ENCODE data around the gene ADGRD1.
A peak's percentile ranks its signal among the peaks of the same experiment; 100 is the strongest.

ADGRD1 gene

DNA sequence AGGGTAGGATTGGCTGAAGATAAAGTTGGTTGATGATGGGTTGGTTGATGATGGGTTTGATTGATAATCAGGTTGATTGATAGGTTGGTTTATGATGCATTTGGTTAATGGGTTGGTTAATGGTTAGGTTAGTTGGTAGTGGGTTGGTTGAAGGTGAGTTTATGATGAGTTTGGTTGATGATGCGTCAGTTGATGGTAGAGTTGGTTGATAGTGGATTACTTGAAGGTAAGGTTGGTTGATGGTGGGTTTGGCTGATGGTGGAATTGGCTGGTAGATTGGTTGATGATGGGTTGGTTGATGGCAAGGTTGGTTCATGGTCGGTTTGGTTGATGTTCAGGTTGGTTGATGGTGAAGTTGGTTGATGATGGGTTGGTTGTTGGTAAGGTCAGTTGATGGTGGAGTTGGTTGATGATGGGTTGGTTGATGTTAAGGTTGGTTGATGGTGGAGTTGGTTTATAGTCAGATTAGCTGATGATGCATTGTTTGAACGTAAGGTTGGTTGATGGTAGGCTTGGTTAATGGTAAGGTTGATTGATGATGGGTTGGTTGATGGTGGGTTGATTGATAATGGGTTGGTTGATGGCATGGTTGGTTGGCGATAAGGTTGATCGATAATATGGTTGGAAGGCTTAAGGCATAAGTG, 146.4 kb downstream of the ADGRD1 start:
- no peak overlapping the region for H3K4me3 ChIP-seq (replicated peaks; ENCODE audit: insufficient read depth, low read length)
- no peak for DNase-seq (ENCODE audit: low read depth in 1 of 2, low spot score in 1 of 2)
- TF ChIP-seq REST (IDR thresholded peaks at IDR 0.05; ENCODE audit: insufficient replicate concordance, low read depth): no peak
- no peak for TF ChIP-seq SPI1 (IDR thresholded peaks at IDR 0.05; ENCODE audit: borderline replicate concordance, low read depth)
- no peak for TF ChIP-seq GABPA (IDR thresholded peaks at IDR 0.05; ENCODE audit: low read depth)
- no peak for TF ChIP-seq POLR2AphosphoS5 (IDR thresholded peaks at IDR 0.05; ENCODE audit: low read depth)
- no peak for TF ChIP-seq CTCF (IDR thresholded peaks at IDR 0.05; ENCODE audit: insufficient read depth, low read length)
- H3K27ac ChIP-seq (replicated peaks): no peak overlapping the region
- H3K27me3 ChIP-seq (ENCODE audit: insufficient read depth, poor library complexity, severe bottlenecking): no peaks in the 10 kb centered on the region

DNA sequence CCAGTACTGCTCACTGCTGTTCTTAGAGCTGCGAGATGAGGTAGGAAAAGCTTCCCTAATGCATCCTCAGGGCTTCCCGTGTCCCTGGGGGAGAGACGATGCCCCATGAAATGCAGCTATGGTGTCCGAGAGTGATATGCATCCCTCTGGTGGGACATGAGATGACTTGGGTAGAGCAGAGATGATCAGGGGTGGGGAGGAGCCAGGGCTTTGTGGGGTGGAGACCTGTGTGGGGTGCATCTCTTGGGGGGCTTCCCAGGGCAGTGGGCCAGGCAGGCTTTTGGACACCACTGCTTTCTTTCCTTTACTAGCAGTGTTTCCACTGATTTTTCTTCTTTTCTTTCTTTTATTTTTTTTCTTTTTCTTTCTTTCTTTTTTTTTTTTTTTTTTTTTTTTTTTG, 147.3 kb downstream of the ADGRD1 start:
- TF ChIP-seq POLR2AphosphoS5 (IDR thresholded peaks at IDR 0.05; ENCODE audit: low read depth): no peak
- TF ChIP-seq GABPA (IDR thresholded peaks at IDR 0.05; ENCODE audit: low read depth): no peak
- no peak for TF ChIP-seq REST (IDR thresholded peaks at IDR 0.05; ENCODE audit: insufficient replicate concordance, low read depth)
- TF ChIP-seq CTCF (IDR thresholded peaks at IDR 0.05; ENCODE audit: insufficient read depth, low read length): no peak
- TF ChIP-seq SPI1 (IDR thresholded peaks at IDR 0.05; ENCODE audit: borderline replicate concordance, low read depth): no peak
- H3K27ac ChIP-seq (replicated peaks): no peak overlapping the region
- no peaks in the 10 kb centered on the region for H3K27me3 ChIP-seq (ENCODE audit: insufficient read depth, poor library complexity, severe bottlenecking)
- H3K4me3 ChIP-seq (replicated peaks; ENCODE audit: insufficient read depth, low read length): no peak overlapping the region
- no peak for DNase-seq (ENCODE audit: low read depth in 1 of 2, low spot score in 1 of 2)

DNA sequence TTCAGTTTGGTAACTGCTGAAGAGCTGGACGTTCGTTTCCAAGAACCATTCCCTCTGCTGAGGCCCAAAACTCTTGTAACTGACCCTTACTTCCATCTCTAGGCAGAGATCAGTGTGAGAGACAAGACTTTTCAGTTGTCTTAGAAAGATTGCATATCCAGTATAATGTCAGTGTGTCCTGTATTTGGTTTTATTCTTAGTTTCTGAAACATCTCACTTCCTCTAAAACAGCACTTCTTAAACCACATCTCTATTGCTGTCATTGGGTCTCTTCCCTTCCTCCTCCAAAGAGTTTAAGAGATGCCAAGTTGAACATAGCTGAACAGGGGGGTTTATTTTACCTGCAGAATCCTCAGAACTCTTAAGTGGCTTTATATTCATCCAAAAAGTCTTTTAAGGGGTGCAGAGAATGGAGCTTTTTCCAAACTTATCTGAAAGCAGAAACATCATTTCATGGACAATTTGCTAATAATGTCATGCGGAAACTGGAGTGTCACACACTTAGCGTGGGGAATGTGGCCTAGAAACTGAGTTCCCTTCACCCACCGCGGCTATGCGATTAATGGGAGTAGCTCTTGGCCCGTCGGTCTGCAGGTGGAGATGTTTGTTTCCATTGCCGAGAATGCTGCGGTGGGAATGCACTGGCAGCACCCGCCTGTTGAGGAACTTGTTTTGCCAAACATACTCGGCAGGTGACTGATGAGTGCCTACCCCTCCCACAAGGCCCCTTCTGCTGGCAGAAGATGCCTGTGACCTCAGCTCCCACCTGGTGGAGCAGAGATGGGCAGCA, 148.2 kb downstream of the ADGRD1 start:
- no peaks in the 10 kb centered on the region for H3K27me3 ChIP-seq (ENCODE audit: insufficient read depth, poor library complexity, severe bottlenecking)
- DNase-seq (ENCODE audit: low read depth in 1 of 2, low spot score in 1 of 2): no peak
- TF ChIP-seq SPI1 (IDR thresholded peaks at IDR 0.05; ENCODE audit: borderline replicate concordance, low read depth) (peak; percentile 74), GABPA (IDR thresholded peaks at IDR 0.05; ENCODE audit: low read depth) (no peak)
- no peak overlapping the region for H3K27ac ChIP-seq (replicated peaks)
- no peak overlapping the region for H3K4me3 ChIP-seq (replicated peaks; ENCODE audit: insufficient read depth, low read length)

GRCh38 chr12:131102493-131102931, 148.8 kb downstream of the ADGRD1 start:
- TF ChIP-seq GABPA (IDR thresholded peaks at IDR 0.05; ENCODE audit: low read depth) (no peak), SPI1 (IDR thresholded peaks at IDR 0.05; ENCODE audit: borderline replicate concordance, low read depth) (no peak), CTCF (IDR thresholded peaks at IDR 0.05; ENCODE audit: insufficient read depth, low read length) (no peak), REST (IDR thresholded peaks at IDR 0.05; ENCODE audit: insufficient replicate concordance, low read depth) (no peak), POLR2AphosphoS5 (IDR thresholded peaks at IDR 0.05; ENCODE audit: low read depth) (no peak)
- H3K4me3 ChIP-seq (replicated peaks; ENCODE audit: insufficient read depth, low read length): no peak overlapping the region
- no peak overlapping the region for H3K27ac ChIP-seq (replicated peaks)
- DNase-seq (ENCODE audit: low read depth in 1 of 2, low spot score in 1 of 2): no peak
- H3K27me3 ChIP-seq (ENCODE audit: insufficient read depth, poor library complexity, severe bottlenecking): no peaks in the 10 kb centered on the region
